Adrenal gland (tissue), 12 donors: ENCODE results near the gene LBX1. TPM values are rescaled to one million over a fixed set of nuclear protein-coding genes. Genes with fewer than 3 reads are reported as not detected.

Experiments used
- DNase-seq, 7 donors: peaks; one replicate each; pipeline ENCODE4 v3.0.0-alpha.2; 2019 to 2020
- H3K27ac ChIP-seq, 5 donors: fragments of 200-600 bp; sonication (generic) in 4 of 5; 1 replicate in 3 of 5; 2 replicates in 2 of 5; pipeline versions ENCODE4 v1.5.1 to v1.8.0; 2016 to 2020; ENCODE audit warnings: mild to moderate bottlenecking in 1 of 5
- H3K27me3 ChIP-seq: fragments of 200-600 bp; 2 replicates; pipeline ENCODE4 v1.8.0; 2021
- H3K36me3 ChIP-seq, 2 donors: fragments of 200-600 bp; replicated peaks in 1 of 2; 1 replicate in 1 of 2; 2 replicates in 1 of 2; pipeline versions ENCODE4 v1.5.1 to v1.8.0; 2018 to 2022
- H3K4me1 ChIP-seq, 2 donors: fragments of 200-600 bp; replicated peaks in 1 of 2; 1 replicate in 1 of 2; 2 replicates in 1 of 2; pipeline versions ENCODE4 v1.5.1 to v1.8.0; 2018 to 2021
- H3K4me3 ChIP-seq, 4 donors: fragments of 200-600 bp; sonication (generic) in 3 of 4; one replicate each; pipeline ENCODE4 v1.5.1; 2016 to 2018
- H3K9me3 ChIP-seq, 3 donors: fragments of 200-600 bp; sonication (generic) in 1 of 3; replicated peaks in 1 of 3; 1 replicate in 2 of 3; 2 replicates in 1 of 3; pipeline versions ENCODE4 v1.5.1 to v1.8.0; 2016 to 2021
- CTCF ChIP-seq, 6 experiments: fragments of 450-650 bp in 4 of 6; fragments of 200-600 bp in 2 of 6; sonication (generic) in 1 of 6; IDR thresholded peaks; 1 replicate in 5 of 6; 2 replicates in 1 of 6; pipeline versions ENCODE4 v1.5.1 to v1.8.0; 2016 to 2021; ENCODE audit warnings: antibody characterized with exemption in 6 of 6, mild to moderate bottlenecking in 2 of 6, moderate library complexity in 1 of 6
- POLR2A ChIP-seq, 2 donors: fragments of 450-650 bp; IDR thresholded peaks; one replicate each; pipeline ENCODE4 v1.6.1; 2017; ENCODE audit warnings: antibody characterized with exemption in 2 of 2, mild to moderate bottlenecking in 2 of 2, moderate library complexity in 1 of 2
- WGBS, 4 donors: extraction: QIAGEN DNeasy Blood & Tissue Kit in 2 of 4; methylation state at CpG; one replicate each; pipeline versions ENCODE4 v1.1.5 to v1.1.7; 2013 to 2017; 5-methylcytosine and 5-hydroxymethylcytosine counted together
- intact Hi-C, 2 donors: fragments of 100-400 bp; cut with DNase I; formaldehyde crosslinking; loops; one replicate each; pipeline versions ENCODE4 v1.14.1 to v1.15.0; 2022 to 2023
- polyA plus RNA-seq, 3 donors: library from polyadenylated mRNA; stranded (reverse); fragments of 200-250 nt in 2 of 3; fragments of 350-450 nt in 1 of 3; fragmentation: Illumina TruSeq in 1 of 3; extraction: RNeasy Lipid Tissue Mini Kit (QIAGEN cat#74804) in 1 of 3; gene quantifications; one replicate each; pipeline ENCODE4 v1.2.3, GENCODE V29; 2013 to 2014
- total RNA-seq, 9 donors: library from RNA; depleted of rRNA in 4 of 9; stranded (reverse); fragments of >200 nt in 4 of 9; fragments of 120-200 nt in 1 of 9; fragmentation: NEBNext Ultra II Directional in 1 of 9; extraction: Animal tissue kit (Norgen Biotek cat#: 25700) in 1 of 9; gene quantifications; one replicate each; pipeline versions ENCODE4 v1.1.0 to v1.2.4, GENCODE V29; 2013 to 2023
- donor health status: healthy with polysubstance abuse.
- donor health status: Bipolar disorder and iron deficiency.
- donor health status: DM: yes; HTN: yes; CAD: no.
- donor health status: DM: no; HTN: no; CAD: no.
- donor health status: DM: no; HTN: no; CAD: no.
- donor health status: DM: yes; HTN: yes; CAD: no.

Gene LBX1
- total and polyA plus RNA-seq, 12 donors: 0.14 TPM; not detected in 11

DNA sequence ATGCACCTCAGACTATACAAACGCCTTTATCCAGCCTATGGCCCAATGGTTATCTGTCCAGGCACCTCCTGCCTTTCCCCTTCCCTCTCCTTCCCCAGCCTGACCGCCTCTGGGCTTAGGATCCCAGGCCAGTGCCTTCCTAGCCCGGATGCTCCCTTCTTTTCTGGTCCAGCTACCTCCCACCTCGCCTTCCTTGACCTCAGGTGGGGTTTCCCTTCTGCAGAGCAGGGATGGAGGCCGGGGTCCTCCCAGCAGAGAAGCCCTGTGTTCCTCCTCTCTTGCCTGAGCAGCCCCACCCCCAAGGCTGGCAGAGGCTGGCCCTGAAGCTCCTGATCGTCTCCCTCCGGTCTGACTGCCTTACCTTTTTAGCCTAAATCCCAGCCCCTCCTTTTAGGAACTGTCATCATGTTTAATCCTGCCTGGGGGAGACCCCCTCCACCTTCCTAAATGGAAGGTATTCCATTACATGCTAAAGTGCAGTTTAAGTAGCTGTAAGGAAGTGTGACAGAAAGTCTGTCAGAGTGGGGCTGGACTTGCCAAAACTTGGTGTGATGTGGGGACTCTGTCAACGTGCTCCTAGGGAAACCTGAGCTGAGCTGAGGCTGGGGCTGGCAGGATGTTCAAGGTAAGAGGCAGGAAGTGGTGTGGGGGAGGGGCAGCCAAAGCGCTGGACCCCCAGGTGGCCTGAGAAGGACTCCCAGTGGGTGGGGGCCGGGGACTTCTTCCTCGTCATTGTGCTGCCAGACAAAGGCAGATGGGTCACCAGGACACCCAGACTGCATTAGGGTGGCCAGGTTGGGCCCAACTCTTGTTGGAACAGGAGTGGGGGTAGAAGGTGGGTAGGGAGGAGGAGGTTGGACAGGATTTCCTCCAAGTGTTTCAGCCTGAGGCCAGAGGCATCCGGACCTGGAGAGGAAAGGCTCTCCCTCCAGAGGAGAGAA is 39.5 kb downstream of the LBX1 start:
- TF ChIP-seq CTCF (IDR thresholded peaks at IDR 0.05) (no peak), POLR2A (IDR thresholded peaks at IDR 0.05) (no peak)
- Histone ChIP-seq H3K36me3 (no peaks in the 10 kb centered on the region), H3K27ac (no peak overlapping the region), H3K27me3 (peaks cover 7% of the 10 kb centered on the region), H3K9me3 (no peaks in the 10 kb centered on the region), H3K4me3 (no peak overlapping the region), H3K4me1 (no peaks in the 10 kb centered on the region)
- intact Hi-C loops: no loop called here
- 52 to 70% (median 62%) methylated on average over 9 to 12 of the region's 12 CpGs for WGBS, 4 donors
- DNase-seq: no peak

GRCh38 chr10:101188942-101189341 is 40.3 kb downstream of the LBX1 start:
- H3K27me3 ChIP-seq: peaks cover 7% of the 10 kb centered on the region
- H3K4me1 ChIP-seq: no peaks in the 10 kb centered on the region
- no peaks in the 10 kb centered on the region for H3K9me3 ChIP-seq
- intact Hi-C loops: no loop called here
- no peak overlapping the region for H3K27ac ChIP-seq
- no peaks in the 10 kb centered on the region for H3K36me3 ChIP-seq
- no peak overlapping the region for H3K4me3 ChIP-seq
- 81 to 86% (median 83%) methylated on average over 2 to 4 of the region's 4 CpGs for WGBS, 4 donors
- no peak for TF ChIP-seq POLR2A (IDR thresholded peaks at IDR 0.05)
- TF ChIP-seq CTCF (IDR thresholded peaks at IDR 0.05): no peak
- no peak for DNase-seq

DNA sequence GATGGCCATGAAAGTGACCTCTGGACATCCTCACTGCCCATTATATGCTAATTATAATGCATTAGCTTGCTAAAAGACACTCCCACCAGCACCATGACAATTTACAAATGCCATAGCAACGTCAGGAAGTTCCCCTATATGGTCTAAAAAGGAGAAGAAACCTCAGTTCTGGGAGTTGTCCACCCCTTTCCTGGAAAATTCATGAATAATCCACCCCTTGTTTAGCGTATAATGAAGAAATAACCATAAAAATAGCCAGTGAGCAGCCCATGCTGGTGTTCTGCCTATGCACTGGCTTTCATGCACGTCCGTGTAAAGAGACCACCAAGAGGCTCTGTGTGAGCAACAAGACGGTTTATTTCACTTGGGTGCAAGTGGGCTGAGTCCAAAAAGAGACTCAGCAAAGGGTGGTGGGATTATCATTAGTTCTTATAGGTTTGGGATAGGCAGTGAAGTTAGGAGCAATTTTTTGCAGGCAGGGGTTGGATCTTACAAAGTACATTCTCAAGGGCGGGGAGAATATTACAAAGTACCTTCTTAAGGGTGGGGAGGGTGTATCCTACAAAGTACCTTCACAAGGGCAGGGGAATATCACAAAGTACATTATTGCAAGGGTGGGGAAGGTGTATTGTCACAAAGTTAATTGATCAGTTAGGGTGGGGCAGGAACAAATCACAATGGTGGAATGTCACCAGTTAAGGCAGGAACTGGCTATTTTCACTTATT is 45.6 kb downstream of the LBX1 start:
- Histone ChIP-seq H3K9me3 (no peaks in the 10 kb centered on the region), H3K36me3 (no peaks in the 10 kb centered on the region), H3K27me3 (no peaks in the 10 kb centered on the region), H3K27ac (no peak overlapping the region), H3K4me3 (no peak overlapping the region), H3K4me1 (peaks cover 0 to 4% of the 10 kb centered on the region in 2 donors)
- WGBS, 4 donors: 79 to 87% (median 80%) methylated on average over 6 of the region's 6 CpGs
- intact Hi-C loops: no loop called here
- no peak for DNase-seq
- TF ChIP-seq CTCF (IDR thresholded peaks at IDR 0.05) (no peak), POLR2A (IDR thresholded peaks at IDR 0.05) (no peak)

DNA sequence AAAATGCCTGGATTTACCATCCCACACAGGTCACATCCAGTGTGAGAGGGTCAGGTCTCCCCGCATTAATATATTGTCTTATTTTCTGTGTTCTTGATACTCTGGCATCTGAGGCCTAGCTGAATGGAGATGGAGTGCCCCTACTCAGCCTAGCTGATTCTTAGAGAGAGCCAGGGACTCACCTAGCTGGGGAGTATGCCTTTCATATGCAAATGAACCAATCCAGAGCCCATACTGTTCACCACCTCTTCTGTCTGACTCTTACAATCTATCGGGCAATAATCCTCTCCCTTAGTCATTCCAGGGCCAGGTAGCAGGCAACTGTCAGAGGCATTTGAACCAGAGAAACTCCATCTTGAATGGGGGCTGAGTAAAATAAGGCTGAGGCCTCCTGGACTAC is 46.3 kb downstream of the LBX1 start:
- no peak for DNase-seq
- Histone ChIP-seq H3K36me3 (no peaks in the 10 kb centered on the region), H3K4me3 (no peak overlapping the region), H3K27ac (no peak overlapping the region), H3K9me3 (no peaks in the 10 kb centered on the region), H3K27me3 (no peaks in the 10 kb centered on the region), H3K4me1 (peaks cover 0 to 4% of the 10 kb centered on the region in 2 donors)
- TF ChIP-seq CTCF (IDR thresholded peaks at IDR 0.05) (no peak), POLR2A (IDR thresholded peaks at IDR 0.05) (no peak)
- WGBS, 4 donors: 76 to 82% (median 78%) methylated on average over 2 of the region's 2 CpGs
- intact Hi-C loops: no loop called here
